HL-60/S4 (cell line): ENCODE data around the gene ZNF311.

ENCODE experiments used
- in situ Hi-C: fragments of 300-500 bp; cut with MboI; formaldehyde crosslinking; loops from 2 replicates; pipeline ENCODE4 v1.14.3; 2022; ENCODE audit warnings: low sequenced_read_pairs

Gene ZNF311

GRCh38 chr6:29005183-29005885 lies at the start of gene ZNF311:
Gene ZNF311 (minus strand): TSS chr6:29005315. CDS start chr6:29003954, 1,361 bp downstream.
- in situ Hi-C loops: loop anchor here (25.0 kb wide), 1 partner anchor 318 kb away; no protein-coding TSS in a partner anchor

GRCh38 chr6:29051680-29052079 lies 46.6 kb upstream of the ZNF311 start:
- in situ Hi-C loops: no loop called here

GRCh38 chr6:29045075-29045474 lies 40.0 kb upstream of the ZNF311 start, which contains the start of gene OR2W1:
Gene OR2W1 (minus strand): TSS chr6:29045175. CDS start chr6:29045175, 0 bp downstream.
- in situ Hi-C loops: loop anchor here (25.0 kb wide), 1 partner anchor 542 kb away; the partner anchor contains the start of gene OR2H2

- in situ Hi-C loops: loop anchor here (25.0 kb wide), 1 partner anchor 551 kb away; the partner anchor contains the start of gene OR2H2
Observed at GRCh38 chr6:29035951-29036350, 30.8 kb upstream of the ZNF311 start.

- in situ Hi-C loops: loop anchor here (25.0 kb wide), 1 partner anchor 558 kb away; the partner anchor contains the start of gene OR2H2
Observed at GRCh38 chr6:29028821-29029220, 23.7 kb upstream of the ZNF311 start.

- in situ Hi-C loops: loop anchor here (25.0 kb wide), 1 partner anchor 561 kb away; the partner anchor contains the start of gene OR2H2
Observed at GRCh38 chr6:29025927-29026585, 20.9 kb upstream of the ZNF311 start.

- in situ Hi-C loops: loop anchor here (25.0 kb wide), 1 partner anchor 334 kb away; no protein-coding TSS in a partner anchor
Observed at GRCh38 chr6:29021434-29021833, 16.3 kb upstream of the ZNF311 start.

GRCh38 chr6:29019629-29020028 lies 14.5 kb upstream of the ZNF311 start:
- in situ Hi-C loops: loop anchor here (25.0 kb wide), 1 partner anchor 332 kb away; no protein-coding TSS in a partner anchor

- in situ Hi-C loops: loop anchor here (25.0 kb wide), 1 partner anchor 330 kb away; no protein-coding TSS in a partner anchor
Observed at GRCh38 chr6:29017428-29017802, 12.3 kb upstream of the ZNF311 start.

GRCh38 chr6:29016559-29017427 lies 11.7 kb upstream of the ZNF311 start:
- in situ Hi-C loops: loop anchor here (25.0 kb wide), 1 partner anchor 329 kb away; no protein-coding TSS in a partner anchor

GRCh38 chr6:29014729-29015608 lies 9.9 kb upstream of the ZNF311 start:
- in situ Hi-C loops: loop anchor here (25.0 kb wide), 1 partner anchor 328 kb away; no protein-coding TSS in a partner anchor

GRCh38 chr6:29011276-29011734 lies 6.2 kb upstream of the ZNF311 start:
- in situ Hi-C loops: loop anchor here (25.0 kb wide), 1 partner anchor 324 kb away; no protein-coding TSS in a partner anchor

- in situ Hi-C loops: loop anchor here (25.0 kb wide), 1 partner anchor 322 kb away; no protein-coding TSS in a partner anchor
Observed at GRCh38 chr6:29009358-29009757, 4.2 kb upstream of the ZNF311 start.

GRCh38 chr6:29008089-29008488 lies 3.0 kb upstream of the ZNF311 start:
- in situ Hi-C loops: loop anchor here (25.0 kb wide), 1 partner anchor 321 kb away; no protein-coding TSS in a partner anchor

GRCh38 chr6:28996844-28997510 lies 8.1 kb downstream of the ZNF311 start:
- in situ Hi-C loops: loop anchor here (25.0 kb wide), 1 partner anchor 1110 kb away; a partner anchor contains a TSS

- in situ Hi-C loops: loop anchor here (25.0 kb wide), 1 partner anchor 1108 kb away; a partner anchor contains a TSS
Observed at GRCh38 chr6:28995093-28995650, 9.9 kb downstream of the ZNF311 start.

- in situ Hi-C loops: loop anchor here (10.0 to 25.0 kb wide), 3 partner anchors 124 to 1101 kb away; a partner anchor contains a TSS
Observed at GRCh38 chr6:28988536-28989311, 16.4 kb downstream of the ZNF311 start.
